Fibroblast of pulmonary artery (primary cell): ENCODE data around the gene SMIM27.
"Not testable (repeated sequence)": the region's sequence is repeated elsewhere in the genome, so short reads cannot be mapped to it uniquely, and the experiment has no call there.

Source experiments
- DNase-seq: peaks from one replicate; pipeline ENCODE4 v3.0.0-alpha.2; 2010; ENCODE audit warnings: low read depth
- H3K4me3 ChIP-seq: replicated peaks from 2 replicates; pipeline ENCODE4 v1.5.1; 2011; ENCODE audit warnings: low read depth, mild to moderate bottlenecking, control low read depth, low read length, moderate library complexity
- CTCF ChIP-seq: IDR thresholded peaks from 2 replicates; pipeline ENCODE4 v1.5.1; 2011; ENCODE audit warnings: mild to moderate bottlenecking, control low read depth, low read length, inconsistent platforms; ENCODE audit errors: missing control alignments

The SMIM27 gene

GRCh38 chr9:32552172-32552872 is at the start of gene SMIM27, which contains the start of gene TOPORS:
Gene SMIM27, plus strand, starts transcription at chr9:32552327. Its CDS starts 108 bp downstream, at chr9:32552435.
Gene TOPORS, minus strand, starts transcription at chr9:32552586. Its CDS starts 150 bp downstream, at chr9:32552436.
- no peak for TF ChIP-seq CTCF
- peak within 1 kb of the TSS; percentile 87 for H3K4me3 ChIP-seq
- DNase-seq: peak; percentile 91

- TF ChIP-seq CTCF: no peak
- DNase-seq: peak; percentile 94
- no peak overlapping the region for H3K4me3 ChIP-seq
Measured at GRCh38 chr9:32502464-32502863, 49.7 kb upstream of the SMIM27 start.

GRCh38 chr9:32503008-32503407 is 49.1 kb upstream of the SMIM27 start:
- no peak overlapping the region for H3K4me3 ChIP-seq
- no peak for TF ChIP-seq CTCF
- no peak for DNase-seq

- no peak overlapping the region for H3K4me3 ChIP-seq
- no peak for DNase-seq
- no peak for TF ChIP-seq CTCF
Measured at GRCh38 chr9:32508728-32509127, 43.4 kb upstream of the SMIM27 start.

GRCh38 chr9:32516241-32516640 is 35.9 kb upstream of the SMIM27 start:
- no peak overlapping the region for H3K4me3 ChIP-seq
- TF ChIP-seq CTCF: no peak
- no peak for DNase-seq

GRCh38 chr9:32518276-32518675 is 33.9 kb upstream of the SMIM27 start:
- TF ChIP-seq CTCF: no peak

GRCh38 chr9:32523910-32524309 is 28.2 kb upstream of the SMIM27 start:
- H3K4me3 ChIP-seq: no peak overlapping the region
- no peak for DNase-seq
- TF ChIP-seq CTCF: no peak

More at GRCh38 chr9:32518276-32518675, 33.9 kb upstream of the SMIM27 start:
- H3K4me3 ChIP-seq: no peak overlapping the region
- DNase-seq: no peak

- peak overlapping the region; percentile 66 for H3K4me3 ChIP-seq
- not testable (repeated sequence) for DNase-seq
Measured at GRCh38 chr9:32524558-32524891, 27.6 kb upstream of the SMIM27 start.
